Hypothalamus (tissue), 51 donors: Measurements from ENCODE around the gene PDLIM5.
"Not testable (repeated sequence)": the region's sequence is repeated elsewhere in the genome, so short reads cannot be mapped to it uniquely, and the experiment has no call there.

Experiments used
- DNase-seq, 51 donors: peaks; one replicate each; lab custom pipeline; 2025; lab: John Stamatoyannopoulos, UW

Gene PDLIM5

GRCh38 chr4:94639298-94639697, 187.6 kb downstream of the PDLIM5 start:
- DNase-seq, result no peak

DNA sequence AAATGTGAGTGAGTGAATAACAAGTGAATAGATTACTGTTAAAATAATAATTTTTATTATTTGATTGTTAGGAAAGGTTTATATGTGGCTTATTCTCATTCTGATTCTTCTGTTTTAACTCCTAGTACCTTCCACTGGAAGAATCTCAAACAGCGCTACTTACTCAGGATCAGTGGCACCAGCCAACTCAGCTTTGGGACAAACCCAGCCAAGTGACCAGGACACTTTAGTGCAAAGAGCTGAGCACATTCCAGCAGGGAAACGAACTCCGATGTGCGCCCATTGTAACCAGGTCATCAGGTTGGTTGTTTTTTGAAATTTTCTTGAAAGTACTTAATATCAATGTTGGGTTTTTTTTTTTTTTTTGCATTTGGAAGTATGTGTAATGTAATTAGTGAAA, 188.4 kb downstream of the PDLIM5 start:
- peak in 2 of 51 donors; percentile 1 to 5 for DNase-seq

GRCh38 chr4:94641702-94642560, 190.2 kb downstream of the PDLIM5 start:
- no peak for DNase-seq

- no peak for DNase-seq
These were observed 190.8 kb downstream of the PDLIM5 start for GRCh38 chr4:94642561-94642866.

DNA sequence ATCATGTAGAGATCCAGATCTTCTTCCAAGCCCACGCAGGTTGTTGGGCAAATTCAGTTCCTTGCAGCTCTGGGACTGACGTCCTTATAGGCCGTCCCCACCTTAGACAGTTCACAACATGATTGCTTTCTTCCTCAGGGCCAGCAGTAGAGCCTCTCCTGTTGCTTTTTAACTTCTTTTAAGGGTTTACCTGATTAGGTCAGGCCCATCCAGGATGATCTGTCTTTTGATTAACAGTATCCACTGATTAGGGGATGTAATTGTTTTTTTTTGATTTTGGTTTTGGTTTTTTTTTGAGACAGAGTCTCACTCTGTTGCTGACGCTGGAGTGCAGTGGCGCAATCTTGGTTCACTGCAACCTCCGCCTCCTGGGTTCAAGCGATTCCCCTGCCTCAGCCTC, 197.0 kb downstream of the PDLIM5 start:
- DNase-seq, result no peak

DNA sequence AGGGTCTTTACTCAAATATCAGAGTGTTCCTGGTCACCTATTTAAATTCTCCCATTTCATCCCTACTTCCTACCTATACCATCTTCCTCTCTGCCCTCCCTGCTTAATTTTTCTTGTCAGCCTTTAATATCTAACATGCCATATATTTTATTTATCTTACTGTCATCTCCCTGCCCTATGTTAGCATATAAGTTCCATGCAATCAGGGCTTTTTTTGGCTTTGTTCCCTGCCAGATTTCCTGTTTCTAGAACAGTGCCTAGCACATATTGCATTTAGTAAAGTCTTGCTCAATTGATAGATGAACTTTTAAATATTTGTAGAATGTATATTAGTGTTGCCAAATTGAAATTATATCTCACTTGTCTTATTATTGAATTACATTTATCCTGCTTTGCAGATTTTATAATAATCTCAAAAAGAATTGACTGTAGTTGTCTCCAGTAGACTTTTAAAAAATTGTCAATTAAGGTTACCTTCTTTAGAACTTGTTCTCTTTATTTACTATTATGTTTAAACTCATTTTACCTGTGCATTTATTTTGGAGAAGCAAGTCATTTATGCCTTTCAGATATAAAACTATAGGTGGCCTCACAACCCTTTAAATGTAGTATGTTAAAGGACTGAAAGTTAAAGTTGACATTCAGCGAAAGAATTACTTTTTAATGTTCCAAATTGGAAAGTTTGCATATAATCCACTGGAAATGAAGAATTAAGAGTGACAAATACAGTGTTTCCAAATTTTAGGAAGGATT, 197.8 kb downstream of the PDLIM5 start:
- no peak for DNase-seq

GRCh38 chr4:94650134-94650495, 198.4 kb downstream of the PDLIM5 start:
- no peak for DNase-seq

DNA sequence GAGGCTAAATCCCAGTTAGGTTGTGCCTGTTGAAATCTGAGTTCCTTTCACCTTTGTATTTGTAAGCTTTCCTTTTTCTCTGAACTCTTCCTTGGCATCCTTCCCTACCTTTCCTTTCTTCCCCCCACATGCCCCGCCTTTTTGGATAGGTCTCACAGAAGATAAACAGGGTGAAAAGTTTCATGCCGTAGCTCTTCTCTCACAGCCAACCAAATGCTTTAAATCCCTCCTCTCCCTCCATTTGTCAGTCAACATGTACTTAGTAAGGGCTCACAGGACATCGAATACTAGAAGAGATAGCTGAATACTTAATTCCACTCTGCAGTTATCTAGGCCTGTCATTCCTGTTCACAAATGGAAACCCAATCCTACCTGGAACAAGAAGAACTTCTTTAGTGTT, 198.9 kb downstream of the PDLIM5 start:
- DNase-seq, result no peak

DNA sequence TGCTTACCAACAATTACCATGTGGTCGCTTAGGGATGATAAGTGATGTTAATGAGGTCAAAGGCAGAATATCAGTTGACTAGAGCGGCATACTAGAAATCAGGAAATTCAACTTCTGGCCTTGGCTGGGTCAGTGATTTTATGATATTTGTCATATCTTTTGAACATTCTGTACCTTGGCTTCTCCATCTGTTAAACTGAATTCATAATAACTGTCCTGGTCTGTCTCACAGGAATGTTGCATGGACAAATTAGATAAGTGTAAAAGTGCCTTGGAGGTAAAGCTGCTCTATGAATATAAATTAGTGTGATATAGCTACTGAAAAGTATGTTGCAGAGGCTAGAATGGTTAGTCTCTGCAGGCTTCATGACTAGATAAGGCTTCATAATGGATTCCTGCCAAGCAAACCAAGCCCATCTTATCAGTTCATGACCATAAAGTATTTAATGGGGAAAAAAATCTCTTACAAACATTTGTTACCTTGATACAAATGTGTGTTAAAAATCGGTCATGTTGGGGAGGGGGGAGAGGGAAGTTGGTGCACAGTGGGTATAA, 201.4 kb downstream of the PDLIM5 start:
- DNase-seq, result no peak

GRCh38 chr4:94653984-94654609, 202.4 kb downstream of the PDLIM5 start:
- peak in 3 of 51 donors; percentile 0 to 8 (median 5) for DNase-seq

- DNase-seq, result no peak
These were observed 203.0 kb downstream of the PDLIM5 start for GRCh38 chr4:94654714-94655113.

DNA sequence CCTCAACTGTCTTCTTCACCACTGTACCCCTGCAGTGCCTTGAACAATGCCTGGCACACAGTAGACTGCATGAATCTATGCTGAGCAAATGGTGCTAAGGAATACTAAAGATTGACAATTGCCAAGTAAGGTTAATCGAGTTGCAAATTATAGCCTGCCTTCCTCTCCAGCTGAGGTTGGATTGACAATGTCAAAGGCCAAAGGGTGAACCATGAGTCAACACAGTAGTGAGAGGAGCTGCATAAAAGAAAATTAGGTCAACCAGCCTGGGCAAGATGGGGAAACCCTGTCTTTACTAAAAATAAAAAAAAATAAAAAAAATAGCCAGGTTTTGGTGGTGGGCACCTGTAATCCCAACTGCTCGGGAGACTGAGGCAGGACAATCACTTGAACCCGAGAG, 208.9 kb downstream of the PDLIM5 start:
- no peak for DNase-seq

DNA sequence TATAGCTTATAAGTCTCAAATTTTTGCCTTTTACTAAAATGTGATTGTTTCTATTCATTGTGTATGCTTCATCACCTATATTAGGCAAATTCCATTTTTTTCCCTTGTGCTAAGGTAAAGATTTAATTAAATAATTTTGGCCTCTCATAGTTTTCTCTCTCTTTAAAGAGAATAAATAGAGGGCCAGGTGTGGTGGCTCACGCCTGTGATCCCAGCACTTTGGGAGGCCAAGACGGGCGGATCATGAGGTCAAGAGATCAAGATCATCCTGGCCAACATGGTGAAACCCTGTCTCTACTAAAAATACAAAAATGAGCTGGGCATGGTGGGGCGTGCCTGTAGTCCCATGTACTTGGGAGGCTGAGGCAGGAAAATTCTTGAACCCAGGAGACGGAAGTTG, 213.3 kb downstream of the PDLIM5 start:
- DNase-seq, result not testable (repeated sequence)

- DNase-seq, result no peak
These were observed 214.0 kb downstream of the PDLIM5 start for GRCh38 chr4:94665500-94666404.

DNA sequence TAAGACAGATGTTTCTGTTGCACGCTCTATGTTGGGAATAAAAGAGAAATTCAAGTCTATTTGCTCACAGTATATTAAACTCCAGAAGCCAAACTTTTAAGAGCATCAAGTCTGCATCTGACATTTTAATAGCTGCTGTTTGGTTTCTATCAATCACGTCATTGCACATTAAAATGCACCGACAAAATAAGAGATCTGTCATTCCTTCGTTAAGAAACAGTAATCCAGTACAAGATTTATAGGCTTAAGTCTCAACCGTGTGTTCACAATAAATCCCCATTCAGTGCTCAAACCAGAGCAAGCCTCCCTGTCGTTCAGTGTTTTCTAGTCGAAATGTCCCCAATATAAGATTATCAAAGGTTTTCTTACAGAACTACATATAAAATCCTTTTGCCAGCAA, 217.0 kb downstream of the PDLIM5 start:
- no peak for DNase-seq

DNA sequence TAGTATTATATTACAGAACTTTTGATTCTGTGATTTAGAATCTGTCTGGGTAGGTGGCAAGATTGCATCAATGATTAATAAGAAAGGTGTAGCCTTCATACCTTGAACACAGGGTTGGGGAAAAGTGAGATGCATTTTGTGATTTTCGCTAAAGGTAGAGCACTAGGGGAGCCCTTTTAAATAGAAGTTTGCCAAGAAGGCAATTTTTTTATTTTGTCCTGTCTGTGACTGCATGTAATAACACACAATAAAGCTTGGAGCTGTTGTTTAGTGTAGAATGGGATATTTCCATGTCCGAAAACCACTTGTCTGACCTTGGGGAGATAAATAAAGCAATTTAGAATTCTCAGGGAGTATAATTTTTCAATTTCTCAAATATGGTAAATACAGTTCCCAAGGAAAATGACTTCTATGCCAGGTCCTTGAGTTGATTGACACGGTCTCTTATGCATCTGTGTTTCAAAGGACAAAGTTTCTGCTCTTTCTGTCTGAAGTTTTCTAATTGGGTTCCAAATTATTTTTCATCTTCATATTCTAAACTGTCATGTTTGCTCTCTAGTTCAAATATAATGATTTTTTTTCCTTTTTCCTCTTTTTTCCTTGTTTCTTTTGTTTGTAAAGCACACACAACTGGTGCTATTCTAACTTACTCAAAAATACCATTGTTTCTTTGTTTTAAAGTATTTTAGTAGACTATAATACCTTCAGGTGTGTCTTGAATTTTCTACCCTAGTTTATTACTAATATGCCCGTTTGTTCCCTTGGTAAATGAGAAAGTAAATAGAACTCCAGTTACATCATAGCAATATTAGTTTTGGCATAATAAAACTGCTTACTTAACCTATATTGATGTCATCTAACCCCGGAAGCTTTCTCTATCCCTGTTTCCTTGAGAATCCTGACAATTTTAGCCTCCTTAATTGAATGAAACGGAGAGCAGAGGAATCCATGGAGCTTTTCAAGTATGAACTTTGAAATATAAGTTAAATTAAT, 218.2 kb downstream of the PDLIM5 start:
- no peak for DNase-seq

- DNase-seq, result no peak
These were observed 219.4 kb downstream of the PDLIM5 start for GRCh38 chr4:94671113-94671512.

DNA sequence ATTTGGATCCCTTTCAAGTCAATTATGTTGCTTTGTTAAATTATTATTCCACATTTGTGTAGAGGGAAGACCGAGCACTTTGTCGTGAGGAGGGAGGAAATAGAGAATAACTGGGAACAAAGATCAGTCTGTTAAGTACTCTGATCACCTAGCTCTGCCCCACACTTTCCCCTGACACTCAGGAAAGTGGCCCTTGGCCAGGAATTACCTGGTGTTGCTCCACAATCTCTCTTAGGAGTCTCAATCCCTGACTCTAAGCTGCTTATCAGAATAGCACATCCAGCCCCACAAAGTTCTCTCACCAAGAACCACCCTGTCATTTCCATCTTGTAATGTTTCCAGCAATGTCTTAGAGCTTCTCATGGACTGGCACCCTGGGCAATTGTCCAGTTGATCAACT, 222.2 kb downstream of the PDLIM5 start:
- no peak for DNase-seq

GRCh38 chr4:94676970-94677369, 225.2 kb downstream of the PDLIM5 start:
- DNase-seq, result no peak
